ENCODE measurements around the gene CDH13. TPM values are rescaled to one million over a fixed set of nuclear protein-coding genes. Genes with fewer than 3 reads are reported as not detected.

Gene CDH13
- total RNA-seq, 2 donors from 2014 or later: 228 to 280 TPM

DNA sequence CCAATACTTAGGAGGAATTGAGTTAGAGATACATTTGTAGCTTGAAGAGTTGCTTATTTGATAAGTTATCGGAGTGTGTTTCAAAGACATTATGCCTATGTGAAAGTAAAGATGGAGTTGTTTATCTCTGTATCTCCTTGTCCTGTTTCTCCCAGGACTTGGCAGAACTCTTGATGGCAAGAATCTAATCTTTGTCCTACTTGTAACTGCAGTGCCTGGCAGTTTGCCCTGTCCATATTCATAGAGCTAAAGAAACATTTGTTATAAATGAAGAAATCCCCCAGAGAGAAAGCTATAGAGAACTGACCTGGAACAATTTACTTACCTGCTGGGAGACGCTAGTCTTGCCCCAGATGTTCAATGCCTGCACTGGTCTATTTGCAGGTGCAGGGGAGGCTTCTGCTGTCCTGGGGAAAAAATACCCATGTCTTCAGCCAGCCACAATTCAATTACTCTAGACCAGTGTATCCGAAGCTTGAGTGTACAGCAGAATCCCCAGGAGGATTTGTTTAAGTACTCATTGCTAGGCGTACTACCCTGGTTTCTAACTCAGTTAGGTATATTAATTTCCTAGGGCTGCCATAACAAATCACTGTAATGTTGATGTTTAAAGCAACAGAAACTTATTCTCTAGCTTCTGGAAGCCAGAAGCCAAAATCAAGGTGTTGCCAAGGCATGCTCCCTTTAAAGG, 771.0 kb downstream of the CDH13 start:
- Histone ChIP-seq H3K9me3 (no peaks in the 10 kb centered on the region), H3K27me3 (replicated peaks; ENCODE audit: insufficient read depth) (no peaks in the 10 kb centered on the region), H3K4me3 (no peak overlapping the region), H3K4me1 (ENCODE audit: control insufficient read depth in 1 of 2, low read depth in 2 of 2) (peaks cover 0 to 38% of the 10 kb centered on the region in 2 donors), H3K27ac (peak overlapping the region in 1 of 2 donors; percentile 9), H3K36me3 (no peaks in the 10 kb centered on the region)
- no peak for ATAC-seq (ENCODE audit: insufficient number of reproducible peaks, low FRiP score, low read depth)
- no peak for DNase-seq (ENCODE audit: low spot score)
- TF ChIP-seq, protein P1, sequence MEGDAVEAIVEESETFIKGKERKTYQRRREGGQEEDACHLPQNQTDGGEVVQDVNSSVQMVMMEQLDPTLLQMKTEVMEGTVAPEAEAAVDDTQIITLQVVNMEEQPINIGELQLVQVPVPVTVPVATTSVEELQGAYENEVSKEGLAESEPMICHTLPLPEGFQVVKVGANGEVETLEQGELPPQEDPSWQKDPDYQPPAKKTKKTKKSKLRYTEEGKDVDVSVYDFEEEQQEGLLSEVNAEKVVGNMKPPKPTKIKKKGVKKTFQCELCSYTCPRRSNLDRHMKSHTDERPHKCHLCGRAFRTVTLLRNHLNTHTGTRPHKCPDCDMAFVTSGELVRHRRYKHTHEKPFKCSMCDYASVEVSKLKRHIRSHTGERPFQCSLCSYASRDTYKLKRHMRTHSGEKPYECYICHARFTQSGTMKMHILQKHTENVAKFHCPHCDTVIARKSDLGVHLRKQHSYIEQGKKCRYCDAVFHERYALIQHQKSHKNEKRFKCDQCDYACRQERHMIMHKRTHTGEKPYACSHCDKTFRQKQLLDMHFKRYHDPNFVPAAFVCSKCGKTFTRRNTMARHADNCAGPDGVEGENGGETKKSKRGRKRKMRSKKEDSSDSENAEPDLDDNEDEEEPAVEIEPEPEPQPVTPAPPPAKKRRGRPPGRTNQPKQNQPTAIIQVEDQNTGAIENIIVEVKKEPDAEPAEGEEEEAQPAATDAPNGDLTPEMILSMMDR (IDR thresholded peaks at IDR 0.05): no peak

DNA sequence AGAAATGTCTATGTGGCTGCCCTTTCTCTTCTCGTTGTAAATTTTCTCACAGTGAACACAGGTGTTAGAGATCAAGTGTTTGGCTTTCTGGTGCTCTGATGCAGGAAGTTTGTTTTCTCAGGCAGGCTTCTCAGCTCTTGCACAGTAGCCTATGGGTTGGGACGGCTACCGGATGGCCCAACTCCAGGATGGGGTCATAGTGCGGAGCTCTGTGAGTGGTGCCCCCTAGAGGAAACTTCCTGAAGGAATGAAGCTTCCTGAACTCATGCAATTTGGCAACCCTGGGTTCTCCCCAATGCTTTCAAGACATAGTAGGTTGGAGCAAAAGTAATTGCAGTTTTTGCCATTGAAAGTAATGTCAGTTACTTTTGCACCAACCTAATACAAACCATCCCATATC, 773.5 kb downstream of the CDH13 start:
- Histone ChIP-seq H3K4me3 (no peak overlapping the region), H3K27me3 (replicated peaks; ENCODE audit: insufficient read depth) (no peaks in the 10 kb centered on the region), H3K9me3 (no peaks in the 10 kb centered on the region), H3K27ac (no peak overlapping the region), H3K4me1 (ENCODE audit: control insufficient read depth in 1 of 2, low read depth in 2 of 2) (peaks cover 0 to 23% of the 10 kb centered on the region in 2 donors), H3K36me3 (no peaks in the 10 kb centered on the region)
- ATAC-seq (ENCODE audit: insufficient number of reproducible peaks, low FRiP score, low read depth): no peak
- TF ChIP-seq, protein P1 (IDR thresholded peaks at IDR 0.05): no peak
- no peak for DNase-seq (ENCODE audit: low spot score)

DNA sequence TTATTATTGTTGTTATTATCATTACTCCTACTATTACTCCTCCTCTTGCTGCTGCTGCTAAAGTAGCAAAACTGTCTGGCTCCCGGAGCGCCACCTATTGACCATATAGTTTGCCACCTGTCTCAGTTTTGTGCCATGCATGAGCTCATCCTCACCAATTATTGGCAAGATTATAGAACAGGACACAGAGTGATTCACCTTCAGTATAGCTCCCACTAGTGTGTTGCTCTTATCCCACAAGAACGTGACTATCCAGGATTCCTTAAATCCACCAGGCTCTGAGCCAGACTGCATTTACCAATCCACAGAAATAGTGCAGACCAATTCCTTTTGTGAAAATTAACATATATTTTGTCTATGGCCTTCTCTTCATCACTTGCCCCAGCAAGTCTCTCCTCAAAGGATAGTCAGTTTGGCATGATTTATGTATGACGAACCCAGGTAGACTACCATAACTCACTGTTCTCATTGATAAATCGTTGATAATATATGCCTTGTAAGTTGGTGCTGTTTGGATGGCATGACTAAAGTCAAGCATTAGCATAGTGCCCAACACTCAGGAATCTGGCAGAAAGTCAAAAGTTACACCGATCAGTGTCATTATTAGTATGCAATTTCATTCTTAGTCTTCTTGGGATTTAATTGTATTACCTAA, 775.5 kb downstream of the CDH13 start:
- H3K36me3 ChIP-seq: no peaks in the 10 kb centered on the region
- H3K4me3 ChIP-seq: no peak overlapping the region
- no peak for ATAC-seq (ENCODE audit: insufficient number of reproducible peaks, low FRiP score, low read depth)
- H3K27ac ChIP-seq: no peak overlapping the region
- H3K27me3 ChIP-seq (replicated peaks; ENCODE audit: insufficient read depth): no peaks in the 10 kb centered on the region
- DNase-seq (ENCODE audit: low spot score): no peak
- TF ChIP-seq, protein P1 (IDR thresholded peaks at IDR 0.05): no peak
- peaks cover 0 to 21% of the 10 kb centered on the region in 2 donors for H3K4me1 ChIP-seq (ENCODE audit: control insufficient read depth in 1 of 2, low read depth in 2 of 2)
- H3K9me3 ChIP-seq: no peaks in the 10 kb centered on the region

- Histone ChIP-seq H3K4me1 (ENCODE audit: control insufficient read depth in 1 of 2, low read depth in 2 of 2) (peaks cover 0 to 14% of the 10 kb centered on the region in 2 donors), H3K27ac (no peak overlapping the region), H3K27me3 (replicated peaks; ENCODE audit: insufficient read depth) (no peaks in the 10 kb centered on the region), H3K4me3 (no peak overlapping the region), H3K36me3 (no peaks in the 10 kb centered on the region), H3K9me3 (no peaks in the 10 kb centered on the region)
- DNase-seq (ENCODE audit: low spot score): no peak
- no peak for ATAC-seq (ENCODE audit: insufficient number of reproducible peaks, low FRiP score, low read depth)
- TF ChIP-seq, protein P1 (IDR thresholded peaks at IDR 0.05): no peak
Observed at GRCh38 chr16:83402967-83403366, 776.2 kb downstream of the CDH13 start.

DNA sequence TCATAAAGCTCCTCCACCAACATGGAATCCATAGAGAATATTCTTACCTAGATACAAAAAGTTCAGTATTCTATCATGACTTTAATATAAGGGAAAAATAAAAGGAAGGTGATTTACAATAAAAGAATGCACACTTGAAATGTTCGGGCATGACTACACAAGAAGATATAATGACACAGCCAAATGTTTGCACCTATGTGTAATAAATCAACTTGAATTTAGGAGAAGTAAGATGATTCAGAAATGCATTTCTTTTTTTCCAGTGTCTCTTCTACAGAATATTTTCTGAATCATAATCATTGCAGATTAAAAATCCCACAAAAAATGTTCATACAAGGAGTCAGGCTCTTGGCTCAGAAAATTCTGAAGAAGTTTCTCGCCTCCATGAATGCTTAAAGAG, 777.0 kb downstream of the CDH13 start:
- no peaks in the 10 kb centered on the region for H3K36me3 ChIP-seq
- no peak for ATAC-seq (ENCODE audit: insufficient number of reproducible peaks, low FRiP score, low read depth)
- no peak overlapping the region for H3K4me3 ChIP-seq
- H3K9me3 ChIP-seq: no peaks in the 10 kb centered on the region
- H3K4me1 ChIP-seq (ENCODE audit: control insufficient read depth in 1 of 2, low read depth in 2 of 2): peaks cover 0 to 6% of the 10 kb centered on the region in 2 donors
- no peak for DNase-seq (ENCODE audit: low spot score)
- no peaks in the 10 kb centered on the region for H3K27me3 ChIP-seq (replicated peaks; ENCODE audit: insufficient read depth)
- TF ChIP-seq, protein P1 (IDR thresholded peaks at IDR 0.05): no peak
- H3K27ac ChIP-seq: no peak overlapping the region
